B cell (primary cell): Measurements from ENCODE around the gene ENOX1. TPM values are rescaled to one million over a fixed set of nuclear protein-coding genes. Genes with fewer than 3 reads are reported as not detected.

ENCODE experiments used
- ATAC-seq: fragments of 200-7000 bp; cut with Tn5 transposase; one replicate; pipeline ENCODE4 v1.10.0; 2021; ENCODE audit warnings: low read depth, mild to moderate bottlenecking, moderate number of reproducible peaks, moderate library complexity
- CTCF ChIA-PET: fragments of 350-600 bp; sonication (Branson Sonifier 250); formaldehyde crosslinking; loops from one replicate; lab custom pipeline; 2021; ENCODE audit warnings: antibody characterized with exemption, inconsistent platforms; lab: Charles Lee
- POLR2A ChIA-PET: fragments of 350-600 bp; sonication (Branson Sonifier 250); formaldehyde crosslinking; loops from one replicate; lab custom pipeline; 2021; ENCODE audit warnings: antibody characterized with exemption; lab: Charles Lee
- DNase-seq: peaks from one replicate; pipeline ENCODE4 v3.0.0; 2013
- H2AFZ ChIP-seq: 2 replicates; pipeline ENCODE4 v1.6.1; 2012; ENCODE audit warnings: mild to moderate bottlenecking, low read depth, low read length; ENCODE audit not compliant: insufficient read depth, poor library complexity, severe bottlenecking
- H3K27ac ChIP-seq, 2 donors: 1 replicate in 1 of 2; 2 replicates in 1 of 2; pipeline ENCODE4 v1.5.1; 2012 to 2013; ENCODE audit warnings: low read length in 2 of 2, mild to moderate bottlenecking in 2 of 2, moderate library complexity in 1 of 2
- H3K27me3 ChIP-seq, 4 experiments: fragments of 200-600 bp in 1 of 4; sonication (generic) in 1 of 4; replicated peaks in 1 of 4; 1 replicate in 2 of 4; 2 replicates in 2 of 4; pipeline versions ENCODE4 v1.6.1 to v1.7.0; 2013 to 2016; ENCODE audit warnings: low read length in 3 of 4, mild to moderate bottlenecking in 2 of 4, mixed read lengths in 1 of 4, moderate library complexity in 1 of 4; ENCODE audit not compliant: insufficient read depth in 4 of 4, control insufficient read depth in 3 of 4; ENCODE audit errors: control extremely low read depth in 1 of 4
- H3K36me3 ChIP-seq, 2 experiments: replicated peaks in 1 of 2; 1 replicate in 1 of 2; 2 replicates in 1 of 2; pipeline versions ENCODE4 v1.6.1 to v1.7.1; 2013; ENCODE audit warnings: low read length in 1 of 2; ENCODE audit not compliant: insufficient read depth in 2 of 2, control insufficient read depth in 1 of 2; ENCODE audit errors: control extremely low read depth in 1 of 2, extremely low read depth in 1 of 2
- H3K4me1 ChIP-seq, 2 donors: fragments of 200-600 bp in 1 of 2; sonication (generic) in 1 of 2; 1 replicate in 1 of 2; 2 replicates in 1 of 2; pipeline versions ENCODE4 v1.5.1 to v1.6.1; 2013 to 2017; ENCODE audit warnings: low read length in 2 of 2; ENCODE audit not compliant: control insufficient read depth in 2 of 2, insufficient read depth in 2 of 2
- H3K4me2 ChIP-seq: replicated peaks from 2 replicates; pipeline ENCODE3; 2012; ENCODE audit warnings: mild to moderate bottlenecking, low read depth, low read length; ENCODE audit not compliant: poor library complexity, severe bottlenecking
- H3K4me3 ChIP-seq, 5 experiments: fragments of 200-600 bp in 1 of 5; sonication (generic) in 1 of 5; 1 replicate in 3 of 5; 2 replicates in 2 of 5; pipeline versions ENCODE4 v1.5.1 to v1.7.0; 2011 to 2016; ENCODE audit warnings: low read length in 4 of 5, mild to moderate bottlenecking in 4 of 5, low read depth in 2 of 5, control low read depth in 1 of 5, moderate library complexity in 1 of 5; ENCODE audit not compliant: insufficient read depth in 1 of 5; ENCODE audit errors: control extremely low read depth in 1 of 5, extremely low read depth in 1 of 5
- H3K79me2 ChIP-seq: fragments of 200-600 bp; sonication (generic); one replicate; pipeline ENCODE4 v1.6.0; 2016; ENCODE audit warnings: low read length; ENCODE audit not compliant: control insufficient read depth, insufficient read depth
- H3K9ac ChIP-seq: fragments of 200-600 bp; sonication (generic); 2 replicates; pipeline ENCODE4 v1.6.1; 2017; ENCODE audit warnings: mild to moderate bottlenecking, low read length, moderate library complexity
- H3K9me3 ChIP-seq, 3 donors: one replicate each; pipeline versions ENCODE4 v1.6.1 to v1.7.1; 2013; ENCODE audit warnings: low read length in 2 of 3; ENCODE audit not compliant: control insufficient read depth in 2 of 3, insufficient read depth in 1 of 3; ENCODE audit errors: control extremely low read depth in 1 of 3
- H4K20me1 ChIP-seq: 2 replicates; pipeline ENCODE4 v1.6.0; 2012; ENCODE audit warnings: mild to moderate bottlenecking, low read length; ENCODE audit not compliant: insufficient read depth, control insufficient read depth, poor library complexity, severe bottlenecking
- H3K27ac Mint-ChIP-seq: one replicate; pipeline ENCODE4 v1.8.0; 2021; ENCODE audit warnings: mixed read lengths
- H3K27me3 Mint-ChIP-seq: one replicate; pipeline ENCODE4 v1.8.0; 2021; ENCODE audit warnings: mixed read lengths
- H3K4me1 Mint-ChIP-seq: one replicate; pipeline ENCODE4 v1.8.0; 2021; ENCODE audit warnings: mixed read lengths
- H3K4me3 Mint-ChIP-seq: one replicate; pipeline ENCODE4 v1.8.0; 2021; ENCODE audit warnings: mixed read lengths
- H3K9me3 Mint-ChIP-seq: one replicate; pipeline ENCODE4 v1.8.0; 2022; ENCODE audit warnings: mixed read lengths; ENCODE audit not compliant: insufficient read depth
- EZH2 ChIP-seq: IDR thresholded peaks from 2 replicates; pipeline ENCODE4 v1.6.1; 2012; ENCODE audit warnings: borderline replicate concordance, low read depth, mild to moderate bottlenecking, moderate library complexity, low read length; ENCODE audit not compliant: insufficient read depth, poor library complexity, severe bottlenecking
- WGBS: methylation state at CpG from one replicate; pipeline ENCODE4 v1.1.5; 2013; ENCODE audit warnings: missing lambda C conversion rate; ENCODE audit not compliant: insufficient coverage; 5-methylcytosine and 5-hydroxymethylcytosine counted together
- intact Hi-C: fragments of 100-400 bp; cut with micrococcal nuclease; formaldehyde crosslinking; loops from one replicate; pipeline ENCODE4 v1.10.0; 2022
- polyA plus RNA-seq: library from polyadenylated mRNA; depleted of rRNA; stranded (reverse); fragments of >200 nt; gene quantifications from 2 replicates; pipeline ENCODE4 v1.2.3, GENCODE V29; 2012
- total RNA-seq, 2 donors: library from RNA; stranded (reverse); fragments of 120-200 nt in 1 of 2; gene quantifications; 1 replicate in 1 of 2; 2 replicates in 1 of 2; pipeline versions ENCODE4 v1.2.3 to v1.2.4, GENCODE V29; 2013 to 2022
- TF ChIP-seq, protein P1 (sequence below): fragments of 200-600 bp; IDR thresholded peaks from one replicate; pipeline ENCODE4 v1.8.0; 2022; ENCODE audit warnings: antibody characterized with exemption, mild to moderate bottlenecking

ENOX1 gene
- total and polyA plus RNA-seq, 2 donors (not counting 1 experiment from before 2014, with no cell fraction given) = not detected

DNA sequence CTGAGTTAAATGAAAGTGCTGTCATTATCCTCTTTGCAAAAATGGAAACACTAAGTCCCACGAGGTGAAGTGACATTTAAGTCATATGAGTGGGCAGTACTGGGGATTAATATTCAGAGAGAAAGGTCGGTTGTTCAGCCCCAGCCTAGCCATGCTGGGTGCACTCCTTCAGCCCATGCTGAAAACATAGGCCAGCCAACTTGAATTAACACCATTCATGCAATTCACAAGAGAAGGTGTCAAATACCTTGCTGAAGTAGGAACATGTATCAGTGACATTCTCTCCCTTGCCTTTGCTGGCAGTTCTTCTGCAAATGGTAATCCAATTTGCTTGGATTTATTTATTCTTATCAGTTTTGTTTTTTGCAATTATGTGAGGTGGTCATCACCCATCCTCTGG is 507.1 kb downstream of the ENOX1 start:
- ATAC-seq = no peak
- peaks cover 15% of the 10 kb centered on the region for H3K27me3 Mint-ChIP-seq

DNA sequence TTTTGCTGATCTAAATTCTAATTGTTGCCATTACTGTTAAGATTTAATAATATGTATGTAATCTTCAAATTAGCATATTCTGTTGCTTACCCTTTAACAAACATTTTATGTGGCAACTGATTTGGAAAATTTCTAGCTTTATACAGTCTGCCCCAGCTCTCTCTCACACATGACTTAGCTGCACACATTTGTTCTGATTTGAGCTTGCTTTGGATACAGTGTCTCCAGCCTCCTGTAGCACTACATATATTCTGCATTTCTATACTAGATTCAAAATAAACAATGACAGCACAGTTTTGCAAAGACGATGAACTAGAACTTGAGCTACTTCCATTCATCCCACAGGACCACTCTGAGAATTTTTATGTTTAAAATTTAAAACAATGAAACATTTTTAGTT is 508.6 kb downstream of the ENOX1 start:
- Histone ChIP-seq H3K4me3 (no peak overlapping the region), H3K4me2 (no peak overlapping the region), H3K9me3 (no peaks in the 10 kb centered on the region), H3K4me1 (no peaks in the 10 kb centered on the region), H2AFZ (no peak overlapping the region), H3K27me3 (no peaks in the 10 kb centered on the region), H3K79me2 (no peaks in the 10 kb centered on the region), H4K20me1 (no peaks in the 10 kb centered on the region), H3K9ac (no peak overlapping the region), H3K36me3 (no peaks in the 10 kb centered on the region), H3K27ac (no peak overlapping the region)
- TF ChIP-seq, protein P1, sequence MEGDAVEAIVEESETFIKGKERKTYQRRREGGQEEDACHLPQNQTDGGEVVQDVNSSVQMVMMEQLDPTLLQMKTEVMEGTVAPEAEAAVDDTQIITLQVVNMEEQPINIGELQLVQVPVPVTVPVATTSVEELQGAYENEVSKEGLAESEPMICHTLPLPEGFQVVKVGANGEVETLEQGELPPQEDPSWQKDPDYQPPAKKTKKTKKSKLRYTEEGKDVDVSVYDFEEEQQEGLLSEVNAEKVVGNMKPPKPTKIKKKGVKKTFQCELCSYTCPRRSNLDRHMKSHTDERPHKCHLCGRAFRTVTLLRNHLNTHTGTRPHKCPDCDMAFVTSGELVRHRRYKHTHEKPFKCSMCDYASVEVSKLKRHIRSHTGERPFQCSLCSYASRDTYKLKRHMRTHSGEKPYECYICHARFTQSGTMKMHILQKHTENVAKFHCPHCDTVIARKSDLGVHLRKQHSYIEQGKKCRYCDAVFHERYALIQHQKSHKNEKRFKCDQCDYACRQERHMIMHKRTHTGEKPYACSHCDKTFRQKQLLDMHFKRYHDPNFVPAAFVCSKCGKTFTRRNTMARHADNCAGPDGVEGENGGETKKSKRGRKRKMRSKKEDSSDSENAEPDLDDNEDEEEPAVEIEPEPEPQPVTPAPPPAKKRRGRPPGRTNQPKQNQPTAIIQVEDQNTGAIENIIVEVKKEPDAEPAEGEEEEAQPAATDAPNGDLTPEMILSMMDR = no peak
- no peak for TF ChIP-seq EZH2
- ATAC-seq = no peak
- Mint-ChIP-seq H3K27me3 (peaks cover 18% of the 10 kb centered on the region), H3K9me3 (no peaks in the 10 kb centered on the region), H3K27ac (no peak overlapping the region), H3K4me1 (no peaks in the 10 kb centered on the region), H3K4me3 (no peak overlapping the region)
- no CpG with 5 or more reads among the region's 1 CpG for WGBS
- CTCF ChIA-PET = no interaction called here
- no peak for DNase-seq
- intact Hi-C loops = no loop called here
- POLR2A ChIA-PET = no interaction called here

More for the DNA sequence above, 507.1 kb downstream of the ENOX1 start:
- no peaks in the 10 kb centered on the region for H3K27me3 ChIP-seq
- H3K4me3 Mint-ChIP-seq = no peak overlapping the region
- no peaks in the 10 kb centered on the region for H3K4me1 Mint-ChIP-seq
- H3K4me2 ChIP-seq = no peak overlapping the region
- TF ChIP-seq, protein P1 = no peak
- no peak for TF ChIP-seq EZH2
- no peak overlapping the region for H3K4me3 ChIP-seq
- no peaks in the 10 kb centered on the region for H3K9me3 Mint-ChIP-seq
- H3K36me3 ChIP-seq = no peaks in the 10 kb centered on the region
- no peaks in the 10 kb centered on the region for H3K4me1 ChIP-seq
- no peaks in the 10 kb centered on the region for H4K20me1 ChIP-seq
- intact Hi-C loops = no loop called here
- H3K9ac ChIP-seq = no peak overlapping the region
- POLR2A ChIA-PET = no interaction called here
- no peak overlapping the region for H3K27ac ChIP-seq
- WGBS = no CpG with 5 or more reads among the region's 2 CpGs
- CTCF ChIA-PET = no interaction called here
- no peak overlapping the region for H2AFZ ChIP-seq
- H3K9me3 ChIP-seq = no peaks in the 10 kb centered on the region
- no peak for DNase-seq
- no peaks in the 10 kb centered on the region for H3K79me2 ChIP-seq
- no peak overlapping the region for H3K27ac Mint-ChIP-seq
